ENCODE results near the gene WDR55. TPM values are rescaled to one million over a fixed set of nuclear protein-coding genes. Genes with fewer than 3 reads are reported as not detected.

Gene WDR55
- polyA plus RNA-seq, 1 of the 3 experiments (the other 2 are of a cell fraction): 28.3 TPM

DNA sequence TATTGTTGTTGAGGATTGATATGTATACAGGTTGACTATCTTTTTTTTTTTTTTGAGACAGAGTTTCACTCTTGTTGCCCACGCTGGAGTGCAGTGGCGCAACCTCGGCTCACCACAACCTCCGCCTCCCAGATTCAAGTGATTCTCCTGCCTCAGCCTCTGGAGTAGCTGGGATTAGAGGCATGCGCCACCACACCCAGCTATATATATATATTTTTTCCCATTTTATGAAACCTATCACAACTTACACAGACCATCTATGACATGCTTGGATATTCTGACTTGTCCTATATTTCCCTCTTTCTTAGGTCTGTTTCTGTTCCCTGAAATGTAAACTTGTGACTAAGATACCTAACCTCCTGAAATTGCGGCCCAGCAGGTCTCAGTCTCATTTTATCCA, 36.7 kb upstream of the WDR55 start (continued):
- TF ChIP-seq EP300 (IDR thresholded peaks at IDR 0.05; ENCODE audit: borderline replicate concordance in 1 of 2, low read depth in 1 of 2, low read length in 1 of 2): no peak
- TF ChIP-seq PBX3 (IDR thresholded peaks at IDR 0.05): no peak

DNA sequence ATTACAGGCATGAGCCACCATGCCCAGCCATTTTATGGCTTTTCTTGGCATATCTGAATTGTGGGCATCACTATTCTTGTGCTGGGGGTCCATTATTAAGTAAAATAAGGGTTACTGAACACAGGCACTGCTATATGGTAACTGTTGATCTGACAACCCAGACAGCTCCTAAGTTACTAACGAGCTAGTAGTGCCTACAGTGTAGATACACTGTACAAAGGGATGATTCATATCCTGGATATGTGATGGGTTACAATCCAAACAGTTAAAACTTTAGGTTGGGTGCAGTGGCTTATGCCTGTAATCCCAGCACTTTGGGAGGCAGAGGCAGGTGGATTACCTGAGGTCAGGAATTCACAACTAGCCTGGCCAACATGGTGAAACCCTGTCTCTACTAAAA, 36.0 kb upstream of the WDR55 start:
- ChIA-PET POLR2A (no interaction called here), CTCF (no interaction called here)
- Histone ChIP-seq H3K27me3 (ENCODE audit: insufficient read depth) (no peaks in the 10 kb centered on the region), H2AFZ (ENCODE audit: low read depth) (no peak overlapping the region), H3K9me2 (no peaks in the 10 kb centered on the region), H3K4me1 (ENCODE audit: control insufficient read depth in 1 of 2, insufficient read depth in 2 of 2, low read depth in 1 of 2, low read length in 1 of 2) (no peaks in the 10 kb centered on the region), H3K9me3 (no peaks in the 10 kb centered on the region), H3K27ac (ENCODE audit: low read depth in 2 of 2, low read length in 1 of 2) (no peak overlapping the region), H3K9ac (no peak overlapping the region), H3K36me3 (replicated peaks in 1 of 2; ENCODE audit: control insufficient read depth in 1 of 2, insufficient read depth in 2 of 2, low read length in 1 of 2) (no peaks in the 10 kb centered on the region), H3K79me2 (ENCODE audit: insufficient read depth) (no peaks in the 10 kb centered on the region), H3F3A (replicated peaks; ENCODE audit: insufficient read depth) (no peaks in the 10 kb centered on the region), H4K20me1 (ENCODE audit: insufficient read depth) (no peaks in the 10 kb centered on the region), H3K4me3 (ENCODE audit: low read depth in 2 of 2, low read length in 1 of 2) (no peak overlapping the region), H3K4me2 (no peak overlapping the region)
- DNase-seq: no peak
- 53% methylated on average over 1 of the region's 1 CpG for WGBS (ENCODE audit: low lambda C conversion rate)
- TF ChIP-seq TEAD4 (IDR thresholded peaks at IDR 0.05; ENCODE audit: borderline replicate concordance, insufficient read depth): no peak
- TF ChIP-seq, protein P1, sequence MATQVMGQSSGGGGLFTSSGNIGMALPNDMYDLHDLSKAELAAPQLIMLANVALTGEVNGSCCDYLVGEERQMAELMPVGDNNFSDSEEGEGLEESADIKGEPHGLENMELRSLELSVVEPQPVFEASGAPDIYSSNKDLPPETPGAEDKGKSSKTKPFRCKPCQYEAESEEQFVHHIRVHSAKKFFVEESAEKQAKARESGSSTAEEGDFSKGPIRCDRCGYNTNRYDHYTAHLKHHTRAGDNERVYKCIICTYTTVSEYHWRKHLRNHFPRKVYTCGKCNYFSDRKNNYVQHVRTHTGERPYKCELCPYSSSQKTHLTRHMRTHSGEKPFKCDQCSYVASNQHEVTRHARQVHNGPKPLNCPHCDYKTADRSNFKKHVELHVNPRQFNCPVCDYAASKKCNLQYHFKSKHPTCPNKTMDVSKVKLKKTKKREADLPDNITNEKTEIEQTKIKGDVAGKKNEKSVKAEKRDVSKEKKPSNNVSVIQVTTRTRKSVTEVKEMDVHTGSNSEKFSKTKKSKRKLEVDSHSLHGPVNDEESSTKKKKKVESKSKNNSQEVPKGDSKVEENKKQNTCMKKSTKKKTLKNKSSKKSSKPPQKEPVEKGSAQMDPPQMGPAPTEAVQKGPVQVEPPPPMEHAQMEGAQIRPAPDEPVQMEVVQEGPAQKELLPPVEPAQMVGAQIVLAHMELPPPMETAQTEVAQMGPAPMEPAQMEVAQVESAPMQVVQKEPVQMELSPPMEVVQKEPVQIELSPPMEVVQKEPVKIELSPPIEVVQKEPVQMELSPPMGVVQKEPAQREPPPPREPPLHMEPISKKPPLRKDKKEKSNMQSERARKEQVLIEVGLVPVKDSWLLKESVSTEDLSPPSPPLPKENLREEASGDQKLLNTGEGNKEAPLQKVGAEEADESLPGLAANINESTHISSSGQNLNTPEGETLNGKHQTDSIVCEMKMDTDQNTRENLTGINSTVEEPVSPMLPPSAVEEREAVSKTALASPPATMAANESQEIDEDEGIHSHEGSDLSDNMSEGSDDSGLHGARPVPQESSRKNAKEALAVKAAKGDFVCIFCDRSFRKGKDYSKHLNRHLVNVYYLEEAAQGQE (IDR thresholded peaks at IDR 0.05; ENCODE audit: low read depth, low read length): no peak
- TF ChIP-seq TCF12 (IDR thresholded peaks at IDR 0.05): no peak
- no peak for TF ChIP-seq ZBTB33 (IDR thresholded peaks at IDR 0.05; ENCODE audit: borderline replicate concordance, low read depth)
- no peak for TF ChIP-seq USF1 (IDR thresholded peaks at IDR 0.05; ENCODE audit: borderline replicate concordance, low read depth)
- TF ChIP-seq EZH2phosphoT487 (IDR thresholded peaks at IDR 0.05; ENCODE audit: borderline replicate concordance, low read depth): no peak
- no peak for TF ChIP-seq NRF1 (IDR thresholded peaks at IDR 0.05; ENCODE audit: low read depth, low read length)
- no peak for TF ChIP-seq PBX3 (IDR thresholded peaks at IDR 0.05)
- no peak for TF ChIP-seq CTCF (IDR thresholded peaks at IDR 0.05)

Data from SK-N-SH (cell line).